AG09319 (cell line): ENCODE results near the gene BRINP3.

Experiments used
- DNase-seq: peaks from one replicate; pipeline ENCODE4 v3.0.0-alpha.2; 2010; ENCODE audit warnings: low read depth; ENCODE audit errors: extremely low read depth
- TF ChIP-seq, protein P1 (sequence below): IDR thresholded peaks from 2 replicates; pipeline ENCODE4 v1.5.1; 2011; ENCODE audit warnings: low read depth, mild to moderate bottlenecking, inconsistent platforms, low read length, moderate library complexity

The BRINP3 gene

DNA sequence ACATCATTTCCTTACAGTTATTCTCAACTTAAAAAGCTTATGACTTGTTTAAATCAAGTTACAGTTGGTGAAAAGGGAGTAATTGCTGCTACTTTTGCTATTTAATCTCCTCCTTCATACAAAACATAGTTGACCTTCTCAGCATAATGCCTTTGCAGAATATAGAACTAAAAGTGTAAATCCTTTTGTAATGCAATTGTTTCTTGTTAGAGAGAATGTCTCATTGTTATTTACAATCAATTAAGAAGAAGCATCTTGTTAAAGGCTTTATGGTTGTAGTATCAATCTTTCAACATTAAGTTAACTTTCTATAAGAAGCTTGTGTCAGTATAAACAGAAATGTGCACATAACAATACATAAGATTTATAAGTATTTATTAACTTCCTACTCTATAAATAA lies 360.7 kb downstream of the BRINP3 start:
- no peak for DNase-seq
- TF ChIP-seq, protein P1, sequence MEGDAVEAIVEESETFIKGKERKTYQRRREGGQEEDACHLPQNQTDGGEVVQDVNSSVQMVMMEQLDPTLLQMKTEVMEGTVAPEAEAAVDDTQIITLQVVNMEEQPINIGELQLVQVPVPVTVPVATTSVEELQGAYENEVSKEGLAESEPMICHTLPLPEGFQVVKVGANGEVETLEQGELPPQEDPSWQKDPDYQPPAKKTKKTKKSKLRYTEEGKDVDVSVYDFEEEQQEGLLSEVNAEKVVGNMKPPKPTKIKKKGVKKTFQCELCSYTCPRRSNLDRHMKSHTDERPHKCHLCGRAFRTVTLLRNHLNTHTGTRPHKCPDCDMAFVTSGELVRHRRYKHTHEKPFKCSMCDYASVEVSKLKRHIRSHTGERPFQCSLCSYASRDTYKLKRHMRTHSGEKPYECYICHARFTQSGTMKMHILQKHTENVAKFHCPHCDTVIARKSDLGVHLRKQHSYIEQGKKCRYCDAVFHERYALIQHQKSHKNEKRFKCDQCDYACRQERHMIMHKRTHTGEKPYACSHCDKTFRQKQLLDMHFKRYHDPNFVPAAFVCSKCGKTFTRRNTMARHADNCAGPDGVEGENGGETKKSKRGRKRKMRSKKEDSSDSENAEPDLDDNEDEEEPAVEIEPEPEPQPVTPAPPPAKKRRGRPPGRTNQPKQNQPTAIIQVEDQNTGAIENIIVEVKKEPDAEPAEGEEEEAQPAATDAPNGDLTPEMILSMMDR: no peak

DNA sequence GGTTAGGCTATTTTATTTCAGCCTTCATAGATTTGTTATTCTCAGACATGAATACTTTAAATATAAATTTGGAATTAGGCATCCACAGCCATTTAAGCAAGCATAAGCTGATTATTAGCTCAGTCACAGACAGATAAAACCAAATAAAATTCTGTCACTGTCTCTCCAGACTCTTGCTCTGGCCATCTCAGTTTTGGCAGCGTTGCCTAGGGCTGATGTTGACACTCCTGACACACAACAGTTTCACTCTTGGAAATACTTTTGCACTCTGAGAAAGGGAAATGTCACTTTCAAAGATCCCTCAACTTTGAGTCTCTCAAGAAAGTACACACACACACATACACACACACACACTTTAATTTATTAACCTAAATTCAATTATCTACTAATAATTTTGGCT lies 372.7 kb downstream of the BRINP3 start:
- TF ChIP-seq, protein P1: no peak

DNA sequence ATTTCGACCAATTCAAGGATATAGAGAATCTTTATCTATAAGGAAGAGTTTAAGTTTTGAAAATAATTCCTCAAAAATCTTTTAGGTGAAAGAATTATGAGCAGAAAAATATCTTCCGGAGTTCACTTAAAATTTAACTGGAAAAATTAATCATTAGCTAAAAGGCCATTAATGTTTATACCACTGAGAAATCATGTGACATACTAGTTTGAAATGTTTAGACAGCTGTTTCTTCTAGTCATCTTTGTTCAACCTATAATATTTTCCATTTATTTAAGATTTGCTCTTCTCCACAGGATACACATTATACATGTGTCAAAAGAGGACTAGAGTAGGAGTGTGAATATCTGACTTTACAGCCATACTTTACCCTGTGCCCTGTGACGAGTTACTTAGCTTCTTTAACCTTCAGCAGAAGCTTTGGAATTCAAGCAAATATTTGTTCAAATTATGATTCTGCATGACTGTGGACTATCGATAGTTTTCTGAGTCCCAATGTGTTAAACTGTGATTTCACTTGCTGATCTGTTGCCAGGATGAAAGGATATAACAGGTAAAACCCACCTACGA lies 374.8 kb downstream of the BRINP3 start:
- DNase-seq: no peak

More for the DNA sequence above, 372.7 kb downstream of the BRINP3 start:
- no peak for DNase-seq

GRCh38 chr1:190101756-190102155 lies 375.9 kb downstream of the BRINP3 start:
- TF ChIP-seq, protein P1: no peak
- no peak for DNase-seq

More for the DNA sequence above, 374.8 kb downstream of the BRINP3 start:
- TF ChIP-seq, protein P1: no peak

DNA sequence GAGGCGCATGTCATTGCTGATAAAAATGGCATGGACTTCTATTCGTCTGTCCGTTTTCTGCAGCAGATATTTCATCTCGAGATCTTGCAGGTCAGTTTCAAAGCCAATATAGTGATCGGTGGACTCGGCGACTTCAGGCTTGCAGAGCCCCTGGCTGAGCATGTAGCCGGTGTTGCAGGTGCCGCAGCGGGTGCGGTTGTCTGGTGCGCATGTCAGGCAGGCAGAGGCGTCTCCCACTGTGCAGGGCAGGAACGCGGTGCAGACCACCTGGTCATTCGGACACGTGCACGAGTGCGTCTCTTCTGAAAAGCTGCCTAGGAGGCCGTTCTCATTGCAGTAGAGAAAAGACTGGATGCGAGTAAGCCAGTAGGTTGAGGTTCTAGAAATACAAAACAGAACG lies 378.9 kb downstream of the BRINP3 start:
- TF ChIP-seq, protein P1: no peak
- DNase-seq: no peak

- TF ChIP-seq, protein P1: no peak
- no peak for DNase-seq
Observed at GRCh38 chr1:190098107-190098506, 379.6 kb downstream of the BRINP3 start.

- no peak for DNase-seq
- TF ChIP-seq, protein P1: no peak
Observed at GRCh38 chr1:190095596-190095995, 382.1 kb downstream of the BRINP3 start.
